KMS-11 (cell line): ENCODE measurements around the gene SLC5A3.

Experiments used
- H2AFZ ChIP-seq: fragments of 200-600 bp; sonication (generic); 2 replicates; pipeline ENCODE4 v1.6.1; 2016; ENCODE audit warnings: antibody characterized with exemption, mixed run types, low read depth
- H3K27ac ChIP-seq: fragments of 200-600 bp; sonication (generic); 2 replicates; pipeline ENCODE4 v1.6.1; 2016; ENCODE audit warnings: mild to moderate bottlenecking, mixed run types
- H3K27me3 ChIP-seq: fragments of 200-600 bp; sonication (generic); 2 replicates; pipeline ENCODE4 v1.6.1; 2017; ENCODE audit warnings: mild to moderate bottlenecking, low read depth, mixed run types, moderate library complexity; ENCODE audit not compliant: insufficient read depth
- H3K36me3 ChIP-seq: fragments of 200-600 bp; sonication (generic); 2 replicates; pipeline ENCODE4 v1.6.1; 2017; ENCODE audit warnings: mild to moderate bottlenecking, mixed run types; ENCODE audit not compliant: insufficient read depth
- H3K4me1 ChIP-seq: fragments of 200-600 bp; sonication (generic); 2 replicates; pipeline ENCODE4 v1.6.1; 2016; ENCODE audit warnings: mild to moderate bottlenecking, low read depth, mixed run types; ENCODE audit not compliant: poor library complexity, severe bottlenecking
- H3K4me2 ChIP-seq: fragments of 200-600 bp; sonication (generic); 2 replicates; pipeline ENCODE4 v1.7.0; 2016; ENCODE audit warnings: mild to moderate bottlenecking, mixed run types
- H3K4me3 ChIP-seq: fragments of 200-600 bp; sonication (generic); IDR thresholded peaks from 2 replicates; pipeline ENCODE4 v1.6.1; 2017; ENCODE audit warnings: low read depth, low read length, mixed read lengths; ENCODE audit not compliant: insufficient read depth
- H3K79me2 ChIP-seq: fragments of 200-600 bp; sonication (generic); 2 replicates; pipeline ENCODE4 v1.6.1; 2016; ENCODE audit warnings: low read depth, mixed run types; ENCODE audit not compliant: insufficient read depth
- H3K9ac ChIP-seq: fragments of 200-600 bp; sonication (generic); 2 replicates; pipeline ENCODE4 v1.6.1; 2016; ENCODE audit warnings: mild to moderate bottlenecking, mixed run types
- H4K20me1 ChIP-seq: fragments of 200-600 bp; sonication (generic); 2 replicates; pipeline ENCODE4 v1.6.1; 2016; ENCODE audit warnings: mild to moderate bottlenecking, mixed run types; ENCODE audit not compliant: insufficient read depth
- TF ChIP-seq, protein P1 (sequence below): fragments of 200-600 bp; sonication (generic); conservative IDR thresholded peaks from 2 replicates; pipeline ENCODE4 v1.6.1; 2017; ENCODE audit warnings: low read depth, mild to moderate bottlenecking, antibody characterized with exemption, low read length, moderate library complexity, mixed read lengths

SLC5A3 gene

DNA sequence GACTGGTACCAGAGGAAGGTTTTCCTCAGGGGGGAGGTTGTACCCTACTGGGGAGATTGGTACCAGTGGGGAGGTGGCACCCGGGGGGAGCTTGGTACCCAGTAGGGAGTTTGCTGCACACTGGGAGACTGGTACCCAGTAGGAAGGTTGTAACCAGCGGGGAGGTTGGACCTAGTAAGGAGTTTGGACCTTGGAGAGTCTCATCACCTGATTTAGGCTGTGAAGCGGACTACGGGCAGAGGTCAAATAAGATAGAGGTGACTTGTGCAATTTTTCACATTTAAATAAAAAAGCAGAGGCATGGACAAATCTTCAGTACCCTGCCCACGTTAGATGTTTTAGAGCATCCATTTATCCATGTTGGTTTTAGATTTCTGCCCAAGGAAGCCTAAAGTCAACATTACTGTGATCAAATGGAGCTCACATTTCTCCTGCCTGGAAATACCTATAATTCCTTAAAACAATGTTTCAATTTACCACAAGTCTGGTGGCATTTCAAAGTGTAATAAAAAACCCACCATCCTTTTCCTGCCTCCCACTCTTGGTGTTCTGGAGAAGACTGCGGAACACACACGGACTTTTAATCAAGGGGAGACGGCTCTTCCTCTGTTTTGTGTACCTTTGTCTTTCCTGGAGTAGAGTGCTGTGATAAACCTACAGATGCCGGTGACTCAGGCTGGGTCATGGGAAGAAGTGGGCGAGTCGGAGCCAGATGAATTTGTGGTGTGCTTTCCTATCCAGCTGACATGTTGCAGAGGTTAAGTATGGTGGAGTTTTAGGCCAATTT, 36.2 kb upstream of the SLC5A3 start:
- TF ChIP-seq, protein P1, sequence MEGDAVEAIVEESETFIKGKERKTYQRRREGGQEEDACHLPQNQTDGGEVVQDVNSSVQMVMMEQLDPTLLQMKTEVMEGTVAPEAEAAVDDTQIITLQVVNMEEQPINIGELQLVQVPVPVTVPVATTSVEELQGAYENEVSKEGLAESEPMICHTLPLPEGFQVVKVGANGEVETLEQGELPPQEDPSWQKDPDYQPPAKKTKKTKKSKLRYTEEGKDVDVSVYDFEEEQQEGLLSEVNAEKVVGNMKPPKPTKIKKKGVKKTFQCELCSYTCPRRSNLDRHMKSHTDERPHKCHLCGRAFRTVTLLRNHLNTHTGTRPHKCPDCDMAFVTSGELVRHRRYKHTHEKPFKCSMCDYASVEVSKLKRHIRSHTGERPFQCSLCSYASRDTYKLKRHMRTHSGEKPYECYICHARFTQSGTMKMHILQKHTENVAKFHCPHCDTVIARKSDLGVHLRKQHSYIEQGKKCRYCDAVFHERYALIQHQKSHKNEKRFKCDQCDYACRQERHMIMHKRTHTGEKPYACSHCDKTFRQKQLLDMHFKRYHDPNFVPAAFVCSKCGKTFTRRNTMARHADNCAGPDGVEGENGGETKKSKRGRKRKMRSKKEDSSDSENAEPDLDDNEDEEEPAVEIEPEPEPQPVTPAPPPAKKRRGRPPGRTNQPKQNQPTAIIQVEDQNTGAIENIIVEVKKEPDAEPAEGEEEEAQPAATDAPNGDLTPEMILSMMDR, result no peak
- no peaks in the 10 kb centered on the region for H3K27me3 ChIP-seq
- no peak overlapping the region for H3K4me2 ChIP-seq
- H3K4me1 ChIP-seq, result no peaks in the 10 kb centered on the region
- H3K4me3 ChIP-seq, result no peak overlapping the region
- no peak overlapping the region for H3K9ac ChIP-seq
- H3K79me2 ChIP-seq, result no peaks in the 10 kb centered on the region
- H2AFZ ChIP-seq, result no peak overlapping the region
- no peaks in the 10 kb centered on the region for H3K36me3 ChIP-seq
- H3K27ac ChIP-seq, result no peak overlapping the region
- no peaks in the 10 kb centered on the region for H4K20me1 ChIP-seq

DNA sequence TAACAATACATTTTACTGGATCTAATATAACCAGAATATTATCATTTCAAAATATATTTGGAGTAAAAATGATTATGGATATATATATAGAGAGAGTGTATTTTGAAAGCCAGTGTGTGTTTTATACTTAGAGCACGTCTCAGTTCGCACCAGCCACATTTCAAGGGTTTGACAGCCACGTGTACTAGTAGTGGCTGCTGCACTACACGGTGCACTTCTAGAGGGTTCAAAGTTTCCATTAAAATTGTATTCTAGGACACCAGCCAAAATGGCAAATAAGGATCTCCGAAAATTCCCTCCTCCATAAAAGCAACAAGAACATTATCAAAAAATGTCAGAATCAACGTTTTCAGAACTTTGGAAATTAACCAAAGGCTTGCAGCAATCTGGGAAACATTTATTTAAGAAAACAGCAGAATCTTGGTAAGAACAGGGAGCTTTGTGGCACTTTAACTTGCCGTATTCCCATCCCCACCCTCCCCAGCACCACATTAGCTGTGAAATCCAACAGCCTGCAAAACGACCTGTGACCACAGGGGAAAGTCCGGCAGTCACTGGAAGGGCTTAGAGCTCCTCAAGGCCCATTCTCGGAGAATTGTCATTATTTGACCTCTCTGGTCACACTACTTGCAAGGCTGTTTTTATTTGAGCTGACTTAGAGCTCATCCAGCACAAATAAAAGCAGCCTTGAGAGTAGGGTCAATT, 33.5 kb upstream of the SLC5A3 start:
- TF ChIP-seq, protein P1, result no peak
- H3K27ac ChIP-seq, result no peak overlapping the region
- no peaks in the 10 kb centered on the region for H3K27me3 ChIP-seq
- H4K20me1 ChIP-seq, result no peaks in the 10 kb centered on the region
- H3K4me1 ChIP-seq, result no peaks in the 10 kb centered on the region
- H3K79me2 ChIP-seq, result no peaks in the 10 kb centered on the region
- H2AFZ ChIP-seq, result no peak overlapping the region
- no peak overlapping the region for H3K4me2 ChIP-seq
- no peak overlapping the region for H3K9ac ChIP-seq
- no peaks in the 10 kb centered on the region for H3K36me3 ChIP-seq
- H3K4me3 ChIP-seq, result no peak overlapping the region

DNA sequence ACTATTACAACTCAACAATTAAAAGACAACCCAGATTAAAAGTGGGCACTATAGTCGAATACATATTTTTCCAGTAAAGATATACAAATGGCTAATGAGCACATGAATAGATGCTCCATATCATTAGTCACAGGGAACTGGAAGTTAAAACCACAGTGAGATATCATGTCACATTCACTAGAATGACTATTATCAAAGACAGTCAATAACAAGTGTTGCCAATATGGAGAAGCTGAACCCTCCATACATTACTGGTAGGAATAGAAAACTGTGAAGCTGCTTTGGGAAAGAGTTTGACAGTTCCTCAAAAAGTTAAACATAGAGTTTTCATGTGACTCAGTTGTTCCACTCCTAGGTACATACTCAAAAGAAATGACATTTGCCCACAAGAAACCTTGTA, 30.6 kb upstream of the SLC5A3 start:
- TF ChIP-seq, protein P1, result no peak
- no peaks in the 10 kb centered on the region for H3K4me1 ChIP-seq
- H3K27me3 ChIP-seq, result no peaks in the 10 kb centered on the region
- H3K4me3 ChIP-seq, result no peak overlapping the region
- no peak overlapping the region for H2AFZ ChIP-seq
- no peaks in the 10 kb centered on the region for H3K79me2 ChIP-seq
- no peak overlapping the region for H3K4me2 ChIP-seq
- no peaks in the 10 kb centered on the region for H3K36me3 ChIP-seq
- H3K9ac ChIP-seq, result no peak overlapping the region
- no peak overlapping the region for H3K27ac ChIP-seq
- H4K20me1 ChIP-seq, result no peaks in the 10 kb centered on the region; the same call in 1 of the 2 replicates

DNA sequence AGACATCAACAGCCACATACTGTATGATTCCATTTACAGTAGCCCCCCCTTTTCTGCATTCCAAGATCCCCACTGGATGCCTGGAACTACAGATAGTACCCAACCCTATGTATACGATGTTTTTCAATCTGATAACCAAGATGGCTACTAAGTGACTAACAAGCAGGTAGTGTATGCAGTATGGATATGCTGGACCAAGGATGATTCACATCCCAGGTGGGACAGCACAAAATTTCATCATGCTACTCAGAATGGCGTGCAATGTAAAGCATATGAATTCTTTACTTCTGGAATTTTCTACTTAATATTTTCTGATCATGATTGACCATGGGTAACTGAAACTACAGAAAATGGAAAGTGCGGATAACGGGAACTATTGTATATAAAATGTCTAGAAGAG, 30.0 kb upstream of the SLC5A3 start:
- Histone ChIP-seq H4K20me1 (no peaks in the 10 kb centered on the region; the same call in 1 of the 2 replicates), H3K27ac (no peak overlapping the region), H3K4me3 (no peak overlapping the region), H3K36me3 (no peaks in the 10 kb centered on the region), H3K9ac (no peak overlapping the region), H2AFZ (no peak overlapping the region), H3K4me2 (no peak overlapping the region), H3K4me1 (no peaks in the 10 kb centered on the region), H3K79me2 (no peaks in the 10 kb centered on the region), H3K27me3 (no peaks in the 10 kb centered on the region)
- TF ChIP-seq, protein P1, result no peak
